Measurements from ENCODE around the gene NT5C2. TPM values are rescaled to one million over a fixed set of nuclear protein-coding genes. Genes with fewer than 3 reads are reported as not detected.

The NT5C2 gene
- total RNA-seq, 1 donor from 2014 or later, result 81.0 TPM

GRCh38 chr10:103077020-103077419, 116.1 kb downstream of the NT5C2 start:
- no peak for TF ChIP-seq CTCF (IDR thresholded peaks at IDR 0.05)
- DNase-seq (ENCODE audit: low spot score), result no peak
- H3K27ac Mint-ChIP-seq (ENCODE audit: unreplicated experiment), result no peak overlapping the region
- peaks cover 40% of the 10 kb centered on the region for H3K36me3 Mint-ChIP-seq (ENCODE audit: low read depth)
- no peaks in the 10 kb centered on the region for H3K27me3 Mint-ChIP-seq (ENCODE audit: low read depth)
- H3K4me1 Mint-ChIP-seq (ENCODE audit: low read depth), result peaks cover 7% of the 10 kb centered on the region
- no peak overlapping the region for H3K4me3 Mint-ChIP-seq (ENCODE audit: unreplicated experiment)
- H3K9me3 Mint-ChIP-seq (ENCODE audit: low read depth), result no peaks in the 10 kb centered on the region

GRCh38 chr10:103072891-103073290, 120.2 kb downstream of the NT5C2 start:
- H3K4me3 Mint-ChIP-seq (ENCODE audit: unreplicated experiment), result no peak overlapping the region
- H3K36me3 Mint-ChIP-seq (ENCODE audit: low read depth), result peaks cover 43% of the 10 kb centered on the region
- H3K27me3 Mint-ChIP-seq (ENCODE audit: low read depth), result no peaks in the 10 kb centered on the region
- H3K27ac Mint-ChIP-seq (ENCODE audit: unreplicated experiment), result no peak overlapping the region
- no peak for TF ChIP-seq CTCF (IDR thresholded peaks at IDR 0.05)
- H3K4me1 Mint-ChIP-seq (ENCODE audit: low read depth), result peaks cover 17% of the 10 kb centered on the region
- H3K9me3 Mint-ChIP-seq (ENCODE audit: low read depth), result no peaks in the 10 kb centered on the region
- no peak for DNase-seq (ENCODE audit: low spot score)

GRCh38 chr10:103072276-103072675, 120.8 kb downstream of the NT5C2 start:
- Mint-ChIP-seq H3K27ac (ENCODE audit: unreplicated experiment) (no peak overlapping the region), H3K36me3 (ENCODE audit: low read depth) (peaks cover 40% of the 10 kb centered on the region)

GRCh38 chr10:103069453-103070331, 123.4 kb downstream of the NT5C2 start:
- H3K27ac Mint-ChIP-seq (ENCODE audit: unreplicated experiment), result no peak overlapping the region
- TF ChIP-seq CTCF (IDR thresholded peaks at IDR 0.05), result peak; percentile 96
- no peaks in the 10 kb centered on the region for H3K27me3 Mint-ChIP-seq (ENCODE audit: low read depth)

More at GRCh38 chr10:103072276-103072675, 120.8 kb downstream of the NT5C2 start:
- no peak for TF ChIP-seq CTCF (IDR thresholded peaks at IDR 0.05)
- Mint-ChIP-seq H3K4me3 (ENCODE audit: unreplicated experiment) (no peak overlapping the region), H3K9me3 (ENCODE audit: low read depth) (no peaks in the 10 kb centered on the region), H3K4me1 (ENCODE audit: low read depth) (peaks cover 14% of the 10 kb centered on the region), H3K27me3 (ENCODE audit: low read depth) (no peaks in the 10 kb centered on the region)
- no peak for DNase-seq (ENCODE audit: low spot score)

GRCh38 chr10:103067956-103068355, 125.1 kb downstream of the NT5C2 start:
- TF ChIP-seq CTCF (IDR thresholded peaks at IDR 0.05), result no peak
- no peaks in the 10 kb centered on the region for H3K9me3 Mint-ChIP-seq (ENCODE audit: low read depth)
- H3K4me3 Mint-ChIP-seq (ENCODE audit: unreplicated experiment), result no peak overlapping the region
- no peaks in the 10 kb centered on the region for H3K27me3 Mint-ChIP-seq (ENCODE audit: low read depth)
- peaks cover 30% of the 10 kb centered on the region for H3K36me3 Mint-ChIP-seq (ENCODE audit: low read depth)
- H3K4me1 Mint-ChIP-seq (ENCODE audit: low read depth), result peaks cover 24% of the 10 kb centered on the region
- H3K27ac Mint-ChIP-seq (ENCODE audit: unreplicated experiment), result no peak overlapping the region
- no peak for DNase-seq (ENCODE audit: low spot score)

More at GRCh38 chr10:103069453-103070331, 123.4 kb downstream of the NT5C2 start:
- DNase-seq (ENCODE audit: low spot score), result no peak
- peaks cover 32% of the 10 kb centered on the region for H3K36me3 Mint-ChIP-seq (ENCODE audit: low read depth)
- H3K4me1 Mint-ChIP-seq (ENCODE audit: low read depth), result peaks cover 18% of the 10 kb centered on the region
- H3K4me3 Mint-ChIP-seq (ENCODE audit: unreplicated experiment), result no peak overlapping the region
- no peaks in the 10 kb centered on the region for H3K9me3 Mint-ChIP-seq (ENCODE audit: low read depth)

All from chondrocyte (in vitro differentiated cells).